AG09319 (cell line): Measurements from ENCODE around the gene DHX34.

Experiments
- DNase-seq: peaks from one replicate; pipeline ENCODE4 v3.0.0-alpha.2; 2010; ENCODE audit warnings: low read depth; ENCODE audit errors: extremely low read depth
- TF ChIP-seq, protein P1 (sequence below): IDR thresholded peaks from 2 replicates; pipeline ENCODE4 v1.5.1; 2011; ENCODE audit warnings: low read depth, mild to moderate bottlenecking, inconsistent platforms, low read length, moderate library complexity

DHX34 gene

GRCh38 chr19:47389150-47389556 lies 40.0 kb downstream of the DHX34 start:
- DNase-seq, result no peak
- TF ChIP-seq, protein P1, sequence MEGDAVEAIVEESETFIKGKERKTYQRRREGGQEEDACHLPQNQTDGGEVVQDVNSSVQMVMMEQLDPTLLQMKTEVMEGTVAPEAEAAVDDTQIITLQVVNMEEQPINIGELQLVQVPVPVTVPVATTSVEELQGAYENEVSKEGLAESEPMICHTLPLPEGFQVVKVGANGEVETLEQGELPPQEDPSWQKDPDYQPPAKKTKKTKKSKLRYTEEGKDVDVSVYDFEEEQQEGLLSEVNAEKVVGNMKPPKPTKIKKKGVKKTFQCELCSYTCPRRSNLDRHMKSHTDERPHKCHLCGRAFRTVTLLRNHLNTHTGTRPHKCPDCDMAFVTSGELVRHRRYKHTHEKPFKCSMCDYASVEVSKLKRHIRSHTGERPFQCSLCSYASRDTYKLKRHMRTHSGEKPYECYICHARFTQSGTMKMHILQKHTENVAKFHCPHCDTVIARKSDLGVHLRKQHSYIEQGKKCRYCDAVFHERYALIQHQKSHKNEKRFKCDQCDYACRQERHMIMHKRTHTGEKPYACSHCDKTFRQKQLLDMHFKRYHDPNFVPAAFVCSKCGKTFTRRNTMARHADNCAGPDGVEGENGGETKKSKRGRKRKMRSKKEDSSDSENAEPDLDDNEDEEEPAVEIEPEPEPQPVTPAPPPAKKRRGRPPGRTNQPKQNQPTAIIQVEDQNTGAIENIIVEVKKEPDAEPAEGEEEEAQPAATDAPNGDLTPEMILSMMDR, result no peak

DNA sequence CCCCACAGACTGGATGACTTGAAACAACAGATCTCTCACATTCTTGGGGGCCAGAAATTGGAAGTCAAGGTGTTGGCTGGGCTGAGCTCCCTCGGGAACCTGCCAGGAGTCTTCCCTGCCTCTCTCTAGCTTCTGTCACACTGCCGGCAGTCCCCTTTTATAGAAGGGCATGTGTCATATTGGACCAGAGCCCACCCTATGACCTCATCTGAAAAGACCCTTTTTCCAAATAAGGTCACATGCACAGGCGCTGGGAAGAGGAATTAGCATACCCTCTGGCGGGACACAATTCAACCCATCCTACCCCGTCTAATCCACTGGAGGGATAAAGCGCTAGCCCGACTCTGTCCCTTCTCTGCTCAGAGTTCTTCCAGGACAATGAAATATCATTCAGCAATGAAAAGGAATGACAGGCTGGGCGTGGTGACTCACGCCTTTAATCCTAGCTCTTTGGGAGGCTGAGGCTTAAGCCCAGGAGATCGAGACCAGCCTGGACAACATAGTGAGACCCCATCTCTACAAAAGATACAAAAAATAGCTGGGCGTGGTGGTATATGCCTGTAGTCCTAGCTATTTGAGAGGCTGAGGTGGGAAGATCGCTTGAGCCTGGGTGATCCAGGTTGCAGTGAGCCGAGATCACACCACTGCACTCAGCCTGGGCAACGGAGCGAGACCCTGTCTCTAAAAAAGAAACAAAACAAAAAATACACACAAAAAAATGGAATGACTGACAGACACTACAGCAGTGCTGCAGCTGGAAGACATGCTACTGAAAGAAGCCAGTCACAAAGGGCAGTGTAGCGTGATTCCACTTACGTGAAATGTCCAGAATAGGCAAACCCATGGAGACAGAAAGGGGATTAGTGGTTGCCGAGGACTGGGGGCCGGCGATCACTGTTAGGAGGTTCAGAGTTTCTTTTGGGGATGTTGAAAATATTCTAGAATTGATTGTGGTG lies 41.7 kb downstream of the DHX34 start:
- TF ChIP-seq, protein P1, result no peak
- no peak for DNase-seq

DNA sequence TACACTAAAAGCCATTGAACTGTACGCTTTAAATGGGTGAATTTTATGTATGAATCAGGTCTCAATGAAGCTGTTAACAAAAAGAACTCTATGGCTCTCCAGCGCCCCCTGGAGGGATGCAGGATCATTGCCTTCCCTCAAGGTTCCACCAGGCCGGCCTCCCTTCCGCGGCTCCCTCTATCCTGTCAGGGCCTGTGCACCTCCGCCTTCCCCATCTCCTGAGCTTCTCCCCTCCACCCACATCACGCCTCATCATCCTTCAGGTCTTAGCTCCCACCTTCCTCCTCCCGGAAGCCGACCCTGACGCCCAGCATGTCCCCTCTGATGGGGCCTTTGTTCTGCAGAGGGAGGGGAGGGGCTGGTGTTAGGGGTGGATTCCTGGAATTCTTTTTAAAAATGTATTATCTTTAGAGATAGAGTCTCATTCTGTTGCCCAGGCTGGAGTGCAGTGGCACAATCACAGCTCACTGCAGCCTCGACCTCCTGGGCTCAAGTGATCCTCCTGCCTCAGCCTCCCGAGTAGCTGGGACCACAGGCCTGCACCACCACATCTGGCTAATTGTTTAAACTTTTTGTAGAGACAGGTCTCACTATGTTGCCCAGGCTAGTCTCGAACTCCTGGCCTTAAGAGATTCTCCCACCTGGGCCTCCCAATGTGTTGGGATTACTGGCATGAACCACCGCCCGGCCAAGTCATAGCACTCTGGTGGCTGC lies 42.6 kb downstream of the DHX34 start:
- TF ChIP-seq, protein P1, result peak; percentile 89
- DNase-seq, result peak; percentile 31

GRCh38 chr19:47398707-47399597 lies 49.8 kb downstream of the DHX34 start:
- TF ChIP-seq, protein P1, result no peak
- no peak for DNase-seq

GRCh38 chr19:47402504-47402903 lies 53.4 kb downstream of the DHX34 start:
- TF ChIP-seq, protein P1, result no peak
- no peak for DNase-seq

- no peak for DNase-seq
- TF ChIP-seq, protein P1, result no peak
Observed at GRCh38 chr19:47404334-47405196, 55.5 kb downstream of the DHX34 start.
